ENCODE results near the gene PROX2.

The PROX2 gene

DNA sequence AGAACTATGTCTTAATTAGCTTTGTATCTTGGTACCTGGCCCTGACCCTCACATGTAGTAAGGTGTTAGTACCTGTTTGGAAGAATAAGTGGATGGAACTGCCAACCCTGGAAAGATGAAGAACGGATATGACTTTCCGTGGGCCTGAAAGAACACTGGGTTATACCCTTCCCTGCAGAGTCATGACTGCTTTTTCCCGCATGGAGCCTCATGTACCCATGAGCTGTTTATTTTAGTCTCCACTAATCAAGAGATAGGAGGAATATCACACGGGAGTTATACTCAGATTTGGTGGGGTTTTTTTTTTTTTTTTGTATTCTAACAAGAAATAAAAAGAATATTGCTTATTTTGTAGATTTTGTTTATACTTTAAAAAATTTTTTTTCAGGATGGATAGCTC lies 21.7 kb upstream of the PROX2 start:
- TF ChIP-seq, protein P1, sequence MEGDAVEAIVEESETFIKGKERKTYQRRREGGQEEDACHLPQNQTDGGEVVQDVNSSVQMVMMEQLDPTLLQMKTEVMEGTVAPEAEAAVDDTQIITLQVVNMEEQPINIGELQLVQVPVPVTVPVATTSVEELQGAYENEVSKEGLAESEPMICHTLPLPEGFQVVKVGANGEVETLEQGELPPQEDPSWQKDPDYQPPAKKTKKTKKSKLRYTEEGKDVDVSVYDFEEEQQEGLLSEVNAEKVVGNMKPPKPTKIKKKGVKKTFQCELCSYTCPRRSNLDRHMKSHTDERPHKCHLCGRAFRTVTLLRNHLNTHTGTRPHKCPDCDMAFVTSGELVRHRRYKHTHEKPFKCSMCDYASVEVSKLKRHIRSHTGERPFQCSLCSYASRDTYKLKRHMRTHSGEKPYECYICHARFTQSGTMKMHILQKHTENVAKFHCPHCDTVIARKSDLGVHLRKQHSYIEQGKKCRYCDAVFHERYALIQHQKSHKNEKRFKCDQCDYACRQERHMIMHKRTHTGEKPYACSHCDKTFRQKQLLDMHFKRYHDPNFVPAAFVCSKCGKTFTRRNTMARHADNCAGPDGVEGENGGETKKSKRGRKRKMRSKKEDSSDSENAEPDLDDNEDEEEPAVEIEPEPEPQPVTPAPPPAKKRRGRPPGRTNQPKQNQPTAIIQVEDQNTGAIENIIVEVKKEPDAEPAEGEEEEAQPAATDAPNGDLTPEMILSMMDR (conservative IDR thresholded peaks at IDR 0.05; ENCODE audit: low read depth) = no peak
- H3K27ac ChIP-seq = no peak overlapping the region
- ChIA-PET POLR2A (ENCODE audit: low non-redundant PET) (no interaction called here), CTCF (interaction anchor here (1.0 kb wide), 1 partner anchor 15 kb away, joined by 8 read pairs; no protein-coding TSS in a partner anchor)
- DNase-seq (ENCODE audit: low spot score) = no peak

DNA sequence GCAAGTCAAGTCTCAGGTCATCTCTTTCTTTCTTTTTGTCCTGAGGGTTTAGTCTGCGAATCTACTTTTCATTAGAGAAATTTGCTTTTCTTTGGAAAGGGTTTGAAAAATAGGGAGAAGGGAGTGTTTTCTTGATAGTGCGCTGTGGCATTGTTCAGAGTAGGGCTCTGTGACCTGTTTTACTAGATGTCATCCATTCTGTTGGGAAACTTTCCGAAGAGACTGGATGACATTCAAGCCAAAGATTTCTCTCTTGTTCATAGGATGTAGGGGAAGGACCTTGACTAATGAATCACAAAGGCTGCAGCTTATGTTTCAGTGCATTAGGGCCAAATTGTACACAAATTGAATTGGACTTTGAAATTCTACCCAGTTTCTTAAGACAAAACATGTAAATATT lies 20.5 kb upstream of the PROX2 start:
- TF ChIP-seq, protein P1 (conservative IDR thresholded peaks at IDR 0.05; ENCODE audit: low read depth) = no peak
- ChIA-PET CTCF (interaction anchor here (1.4 kb wide), 1 partner anchor 9 kb away, joined by 4 read pairs; no protein-coding TSS in a partner anchor), POLR2A (ENCODE audit: low non-redundant PET) (no interaction called here)
- DNase-seq (ENCODE audit: low spot score) = no peak
- no peak overlapping the region for H3K27ac ChIP-seq

DNA sequence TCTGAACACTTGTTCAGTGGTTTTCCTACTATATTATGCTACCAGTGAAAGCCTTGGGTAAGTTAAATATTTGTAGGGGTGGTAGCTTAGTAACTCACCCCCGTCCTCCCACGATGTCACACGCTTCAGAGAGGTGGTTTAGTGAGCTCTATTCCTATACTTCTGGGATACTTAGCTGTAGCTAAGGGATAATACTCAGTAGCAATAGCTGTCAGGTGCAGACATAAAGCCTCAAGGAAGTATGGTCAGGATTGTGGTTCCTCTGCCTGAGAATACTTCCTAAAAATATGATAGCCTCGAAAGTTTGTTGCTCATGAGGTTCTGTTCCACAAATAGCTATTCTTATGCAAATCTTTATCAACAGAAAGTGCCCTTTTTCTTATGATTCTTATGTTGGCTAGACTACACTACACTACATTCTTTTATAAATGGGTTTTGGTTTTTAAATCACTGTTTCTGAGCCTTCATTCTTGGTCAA lies 17.7 kb upstream of the PROX2 start:
- ChIA-PET POLR2A (ENCODE audit: low non-redundant PET) (no interaction called here), CTCF (interaction anchor here (1.0 to 1.6 kb wide), 3 partner anchors 11 to 16 kb away, joined by 3 to 10 read pairs (median 3); no protein-coding TSS in a partner anchor)
- no peak for DNase-seq (ENCODE audit: low spot score)
- H3K27ac ChIP-seq = no peak overlapping the region
- TF ChIP-seq, protein P1 (conservative IDR thresholded peaks at IDR 0.05; ENCODE audit: low read depth) = no peak

DNA sequence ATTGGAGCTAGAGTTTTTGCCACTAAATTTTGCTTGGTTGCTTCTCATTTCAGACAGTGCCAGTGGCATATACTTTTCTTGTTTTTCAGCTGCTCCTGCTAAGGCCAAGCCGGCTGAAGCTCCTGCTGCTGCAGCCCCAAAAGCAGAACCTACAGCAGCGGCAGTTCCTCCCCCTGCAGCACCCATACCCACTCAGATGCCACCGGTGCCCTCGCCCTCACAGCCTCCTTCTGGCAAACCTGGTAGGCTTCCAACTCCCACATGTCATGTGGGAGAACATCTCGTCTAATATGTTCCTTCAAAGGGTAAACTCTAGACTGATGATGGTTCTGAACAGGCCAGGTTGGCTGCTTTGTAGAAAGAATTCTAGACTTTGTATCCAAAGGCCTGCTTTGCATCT lies 16.8 kb upstream of the PROX2 start:
- POLR2A ChIA-PET (ENCODE audit: low non-redundant PET) = no interaction called here
- TF ChIP-seq, protein P1 (conservative IDR thresholded peaks at IDR 0.05; ENCODE audit: low read depth) = no peak

DNA sequence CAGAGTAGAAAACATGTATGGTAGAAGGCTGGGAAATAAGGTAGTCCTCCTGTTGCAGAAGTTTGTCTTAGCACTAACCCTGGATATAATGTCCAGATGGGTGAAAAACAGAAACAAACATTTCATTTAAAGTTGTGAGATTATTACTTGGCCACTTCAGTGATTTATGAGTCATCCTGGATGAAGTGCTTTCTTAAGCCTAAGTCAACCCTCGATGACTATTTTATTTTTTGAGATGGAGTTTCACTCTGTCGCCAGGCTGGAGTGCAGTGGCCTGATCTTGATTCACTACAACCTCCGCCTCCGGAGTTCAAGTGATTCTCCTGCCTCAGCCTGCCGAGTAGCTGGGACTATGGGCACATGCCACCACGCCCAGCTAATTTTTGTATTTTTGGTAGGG lies 15.9 kb upstream of the PROX2 start:
- no peak overlapping the region for H3K27ac ChIP-seq
- ChIA-PET CTCF (interaction anchor here (0.6 to 1.6 kb wide), 2 partner anchors 13 to 14 kb away, joined by 6 to 10 read pairs; no protein-coding TSS in a partner anchor), POLR2A (ENCODE audit: low non-redundant PET) (no interaction called here)
- no peak for DNase-seq (ENCODE audit: low spot score)
- TF ChIP-seq, protein P1 (conservative IDR thresholded peaks at IDR 0.05; ENCODE audit: low read depth) = no peak

More for the DNA sequence above, 16.8 kb upstream of the PROX2 start:
- CTCF ChIA-PET = interaction anchor here (0.6 to 1.6 kb wide), 4 partner anchors 12 to 15 kb away, joined by 3 to 10 read pairs (median 4); no protein-coding TSS in a partner anchor
- no peak for DNase-seq (ENCODE audit: low spot score)
- no peak overlapping the region for H3K27ac ChIP-seq

DNA sequence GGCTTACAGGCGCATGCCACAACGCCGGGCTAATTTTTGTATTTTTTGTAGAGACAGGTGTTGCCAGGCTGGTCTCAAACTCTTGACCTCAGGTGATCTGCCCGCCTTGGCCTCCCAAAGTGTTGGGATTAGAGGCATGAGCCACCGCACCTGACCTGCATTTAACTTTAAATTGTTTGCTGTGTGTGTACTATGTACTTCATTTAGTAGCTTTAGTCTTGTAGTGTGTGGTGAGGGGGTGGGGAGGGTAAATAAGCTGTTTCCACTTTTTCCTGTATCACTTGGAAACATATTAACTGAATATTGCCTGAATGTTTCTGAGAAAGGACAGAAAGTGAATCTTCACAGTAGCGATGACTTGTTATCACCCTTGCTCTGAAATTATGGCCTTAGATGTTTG lies 14.3 kb upstream of the PROX2 start:
- POLR2A ChIA-PET (ENCODE audit: low non-redundant PET) = no interaction called here
- CTCF ChIA-PET = interaction anchor here (0.6 to 1.2 kb wide), 3 partner anchors 15 to 406 kb away, joined by 3 to 5 read pairs (median 3); no protein-coding TSS in a partner anchor
- H3K27ac ChIP-seq = no peak overlapping the region
- TF ChIP-seq, protein P1 (conservative IDR thresholded peaks at IDR 0.05; ENCODE audit: low read depth) = no peak
- DNase-seq (ENCODE audit: low spot score) = no peak
